Omental fat pad (tissue), 4 donors: ENCODE measurements around the gene ZNF407. TPM values are rescaled to one million over a fixed set of nuclear protein-coding genes. Genes with fewer than 3 reads are reported as not detected.

Experiments used
- ATAC-seq: fragments of 150-250 bp; one replicate; pipeline ENCODE4 v1.9.1; 2016; ENCODE audit warnings: mild to moderate bottlenecking, moderate library complexity; ENCODE audit not compliant: low FRiP score
- DNase-seq: peaks from one replicate; pipeline ENCODE4 v3.0.0-alpha.2; 2019; ENCODE audit warnings: low spot score
- total RNA-seq, 4 donors: library from RNA; depleted of rRNA; stranded (reverse); fragments of >200 nt; gene quantifications; one replicate each; pipeline ENCODE4 v1.1.0, GENCODE V29; 2016
- TF ChIP-seq, protein P1 (sequence below), 3 donors: fragments of 450-650 bp; IDR thresholded peaks; one replicate each; pipeline ENCODE4 v1.5.1; 2016 to 2017; ENCODE audit warnings: antibody characterized with exemption in 3 of 3, mild to moderate bottlenecking in 3 of 3, moderate library complexity in 2 of 3

The ZNF407 gene
- total RNA-seq, 4 donors from 2014 or later = 13.4 to 26.7 (median 19.7) TPM

DNA sequence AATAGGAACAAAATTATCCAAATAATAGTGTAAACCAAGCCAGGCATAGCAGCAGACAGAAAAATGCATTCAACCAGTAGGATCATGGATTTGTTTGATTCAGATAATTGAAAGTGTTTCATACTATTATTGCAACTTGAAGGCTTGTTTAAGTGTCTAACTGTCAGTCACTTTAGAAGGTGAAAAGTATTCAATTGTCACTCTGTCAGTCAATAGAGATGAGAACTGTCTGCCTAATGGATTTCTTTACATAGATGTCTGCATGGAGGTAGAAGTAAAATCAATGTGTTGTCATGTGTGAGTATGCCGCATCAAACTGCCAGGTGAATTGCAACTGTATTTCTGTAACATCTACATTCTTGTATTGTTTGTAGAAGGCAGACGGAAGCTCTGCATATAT lies 65.0 kb downstream of the ZNF407 start:
- DNase-seq = no peak
- TF ChIP-seq, protein P1, sequence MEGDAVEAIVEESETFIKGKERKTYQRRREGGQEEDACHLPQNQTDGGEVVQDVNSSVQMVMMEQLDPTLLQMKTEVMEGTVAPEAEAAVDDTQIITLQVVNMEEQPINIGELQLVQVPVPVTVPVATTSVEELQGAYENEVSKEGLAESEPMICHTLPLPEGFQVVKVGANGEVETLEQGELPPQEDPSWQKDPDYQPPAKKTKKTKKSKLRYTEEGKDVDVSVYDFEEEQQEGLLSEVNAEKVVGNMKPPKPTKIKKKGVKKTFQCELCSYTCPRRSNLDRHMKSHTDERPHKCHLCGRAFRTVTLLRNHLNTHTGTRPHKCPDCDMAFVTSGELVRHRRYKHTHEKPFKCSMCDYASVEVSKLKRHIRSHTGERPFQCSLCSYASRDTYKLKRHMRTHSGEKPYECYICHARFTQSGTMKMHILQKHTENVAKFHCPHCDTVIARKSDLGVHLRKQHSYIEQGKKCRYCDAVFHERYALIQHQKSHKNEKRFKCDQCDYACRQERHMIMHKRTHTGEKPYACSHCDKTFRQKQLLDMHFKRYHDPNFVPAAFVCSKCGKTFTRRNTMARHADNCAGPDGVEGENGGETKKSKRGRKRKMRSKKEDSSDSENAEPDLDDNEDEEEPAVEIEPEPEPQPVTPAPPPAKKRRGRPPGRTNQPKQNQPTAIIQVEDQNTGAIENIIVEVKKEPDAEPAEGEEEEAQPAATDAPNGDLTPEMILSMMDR (IDR thresholded peaks at IDR 0.05) = no peak
- ATAC-seq = no peak

DNA sequence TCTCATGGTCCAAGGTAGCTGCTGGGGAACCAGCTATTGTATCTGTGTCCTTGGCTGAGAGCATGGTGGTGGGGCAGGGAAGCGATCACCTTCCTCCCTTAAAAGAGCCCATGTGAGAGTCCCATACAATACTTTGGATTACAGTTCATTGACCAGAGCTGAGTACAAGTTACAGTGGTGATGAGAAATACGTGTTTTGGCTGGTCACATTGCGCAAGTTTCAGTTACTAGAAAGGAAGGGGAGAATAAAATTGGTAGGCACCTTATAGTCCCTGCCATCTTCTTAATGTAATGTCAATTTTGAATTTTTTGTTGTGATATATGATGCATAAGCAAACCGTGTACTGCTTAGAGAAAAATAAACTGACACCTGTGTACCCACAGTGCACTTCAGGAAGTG lies 67.7 kb downstream of the ZNF407 start:
- TF ChIP-seq, protein P1 (IDR thresholded peaks at IDR 0.05) = no peak
- DNase-seq (no peak), ATAC-seq (no peak)

DNA sequence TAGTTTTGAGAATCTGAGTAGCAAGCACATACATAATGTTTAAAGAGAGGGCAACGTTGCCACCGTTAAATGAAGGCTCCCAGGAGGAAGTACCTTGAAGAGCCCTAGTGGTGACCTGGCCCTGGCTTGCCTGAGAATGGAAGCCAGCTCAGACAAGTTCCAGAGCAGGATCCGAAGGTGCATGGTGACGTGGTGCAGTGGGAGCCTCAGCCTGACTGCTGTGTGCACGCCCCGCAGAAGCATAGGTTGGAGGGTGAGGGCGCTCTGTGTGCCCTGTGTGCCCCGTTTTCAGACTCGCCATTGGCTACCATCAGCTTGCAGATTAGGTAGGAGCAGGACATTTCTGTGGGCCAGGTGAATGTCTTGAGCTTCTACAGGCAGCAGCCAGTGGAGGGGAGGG lies 68.2 kb downstream of the ZNF407 start:
- ATAC-seq (no peak), DNase-seq (no peak)
- TF ChIP-seq, protein P1 (IDR thresholded peaks at IDR 0.05) = no peak

DNA sequence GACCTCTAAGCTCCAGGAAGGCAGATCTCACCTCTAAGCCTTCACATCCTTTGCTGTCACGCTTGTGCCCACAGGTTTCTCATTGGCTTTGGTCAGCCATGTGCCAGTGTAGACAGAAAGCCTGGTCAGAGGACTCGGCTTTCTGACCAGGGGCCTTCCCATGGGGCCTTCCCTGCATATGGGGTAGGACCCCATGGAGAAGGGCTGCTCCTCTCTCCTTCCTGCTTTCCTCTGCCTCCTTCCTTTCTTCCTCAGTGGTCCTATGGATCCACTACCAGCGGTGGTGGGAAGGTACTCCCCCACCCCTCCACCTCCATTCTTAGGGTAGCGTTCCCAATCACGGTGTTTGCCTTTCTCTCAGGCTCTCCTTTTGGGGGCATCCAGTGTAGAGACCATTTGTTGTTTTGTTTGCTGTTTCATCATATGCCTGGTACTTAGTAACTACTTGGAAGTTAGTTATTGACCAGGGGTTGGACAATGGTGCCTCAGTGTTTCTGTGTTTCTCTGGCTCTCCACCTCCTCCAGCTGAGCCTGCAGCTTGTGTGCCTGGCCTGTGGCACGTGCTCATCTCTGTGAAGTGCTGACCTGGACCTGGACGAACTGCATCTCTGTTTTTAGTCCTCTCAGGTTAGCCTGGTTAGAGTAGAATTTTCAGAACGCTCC lies 71.6 kb downstream of the ZNF407 start:
- TF ChIP-seq, protein P1 (IDR thresholded peaks at IDR 0.05) = no peak
- no peak for DNase-seq
- ATAC-seq = no peak

DNA sequence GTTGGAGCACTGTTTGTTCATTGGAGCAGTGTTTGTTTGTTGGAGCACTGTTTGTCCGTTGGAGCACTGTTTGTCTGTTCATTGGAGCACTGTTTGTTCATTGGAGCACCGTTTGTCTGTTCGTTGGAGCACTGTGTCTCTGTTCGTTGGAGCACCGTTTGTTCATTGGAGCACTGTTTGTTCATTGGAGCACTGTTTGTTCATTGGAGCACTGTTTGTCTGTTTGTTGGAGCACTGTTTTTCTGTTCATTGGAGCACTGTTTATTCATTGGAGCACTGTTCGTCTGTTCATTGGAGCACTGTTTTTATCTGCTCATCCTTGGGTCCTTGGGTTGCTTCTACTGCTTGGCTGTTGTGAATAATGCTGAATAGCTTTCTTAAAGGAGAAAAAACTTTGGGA lies 74.7 kb downstream of the ZNF407 start:
- ATAC-seq (no peak), DNase-seq (no peak)
- TF ChIP-seq, protein P1 (IDR thresholded peaks at IDR 0.05) = no peak

DNA sequence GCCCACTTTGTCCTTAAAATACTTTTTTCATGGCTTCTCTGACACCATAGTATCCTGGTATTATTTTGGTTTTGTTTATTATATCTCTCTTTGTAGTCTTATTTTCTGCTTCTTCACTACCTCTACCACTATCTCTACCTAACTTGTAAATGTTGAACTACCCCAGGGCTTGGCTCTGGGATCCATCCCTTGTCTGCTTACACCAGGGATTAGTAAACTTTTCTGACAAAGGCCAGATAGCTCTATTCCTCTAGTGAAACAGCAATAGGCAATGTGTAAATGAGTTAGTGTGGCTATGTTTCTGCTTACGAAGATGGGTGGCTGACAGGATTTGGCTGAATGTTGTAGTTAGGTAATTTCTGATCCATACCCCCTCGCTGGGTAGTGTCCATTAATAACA lies 76.8 kb downstream of the ZNF407 start:
- DNase-seq = no peak
- no peak for ATAC-seq
- TF ChIP-seq, protein P1 (IDR thresholded peaks at IDR 0.05) = no peak

DNA sequence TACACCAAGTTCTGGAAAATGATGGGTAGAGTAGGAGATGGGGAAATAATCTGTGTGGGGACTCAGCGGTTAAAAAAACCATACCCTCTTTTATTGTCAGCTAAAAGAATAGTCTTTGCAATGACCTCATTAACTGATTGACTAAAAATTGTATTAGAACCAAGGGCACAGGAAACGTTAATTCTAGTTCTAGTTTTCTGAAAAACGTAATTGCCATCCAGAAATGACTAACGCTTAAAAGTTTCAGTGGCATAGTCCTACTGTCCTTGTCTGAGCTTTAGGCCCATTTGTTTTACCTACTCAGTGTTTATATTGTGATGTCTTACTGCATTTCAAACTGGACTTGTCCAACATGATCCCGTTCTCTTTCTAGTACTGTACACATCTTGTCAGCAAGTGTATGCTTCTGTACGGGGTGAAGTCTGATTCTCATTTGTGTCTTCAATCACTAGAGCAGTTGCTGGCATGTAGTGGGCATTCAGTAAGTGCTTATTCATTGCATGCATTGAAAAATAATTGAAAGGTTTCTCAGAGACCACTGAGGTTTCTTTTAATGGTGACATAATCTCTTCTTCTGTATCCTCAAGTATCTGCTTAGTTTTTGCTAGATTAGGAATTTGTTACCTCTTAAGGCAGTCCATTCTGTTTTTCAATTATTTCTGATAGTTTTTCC lies 81.5 kb downstream of the ZNF407 start:
- ATAC-seq (no peak), DNase-seq (no peak)
- TF ChIP-seq, protein P1 (IDR thresholded peaks at IDR 0.05) = no peak
